ENCODE results near the gene TNFRSF18. TPM values are rescaled to one million over a fixed set of nuclear protein-coding genes. Genes with fewer than 3 reads are reported as not detected.
"Not testable (repeated sequence)": the region's sequence is repeated elsewhere in the genome, so short reads cannot be mapped to it uniquely, and the experiment has no call there.

TNFRSF18 gene
- polyA plus RNA-seq, 5 donors = 0.28 to 1.4 (median 0.93) TPM

DNA sequence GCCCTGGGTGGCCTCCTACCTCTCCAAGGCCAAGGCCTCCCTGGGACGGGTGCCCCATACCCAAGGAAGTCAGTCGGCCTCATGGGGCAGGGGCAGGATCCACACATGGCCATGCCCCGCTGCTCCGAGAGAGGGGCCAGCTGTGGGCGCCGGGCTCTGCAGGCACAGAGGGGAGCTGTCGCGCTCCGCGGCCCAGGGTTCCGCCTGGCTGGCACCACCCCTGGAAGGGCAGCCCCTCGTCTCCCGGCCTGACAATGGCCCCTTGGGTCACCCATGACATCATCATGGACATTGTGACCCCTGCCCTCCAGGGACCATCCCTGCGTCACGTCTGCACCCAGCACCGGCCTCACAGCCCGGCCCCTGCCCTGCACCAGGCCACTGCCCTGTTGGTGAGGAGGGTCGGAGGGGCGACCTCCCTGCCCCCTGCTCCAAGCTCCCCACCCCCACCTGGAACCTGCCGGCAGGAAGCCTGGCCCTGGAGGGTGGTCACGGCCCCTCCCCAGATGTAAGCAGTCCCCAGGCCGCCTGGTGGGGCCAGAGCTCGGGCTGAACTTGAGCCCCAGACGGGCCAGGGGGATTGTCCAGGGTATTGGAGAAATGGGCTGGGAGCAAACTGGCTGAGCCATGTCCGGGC, 26.9 kb downstream of the TNFRSF18 start:
- no peak for DNase-seq

DNA sequence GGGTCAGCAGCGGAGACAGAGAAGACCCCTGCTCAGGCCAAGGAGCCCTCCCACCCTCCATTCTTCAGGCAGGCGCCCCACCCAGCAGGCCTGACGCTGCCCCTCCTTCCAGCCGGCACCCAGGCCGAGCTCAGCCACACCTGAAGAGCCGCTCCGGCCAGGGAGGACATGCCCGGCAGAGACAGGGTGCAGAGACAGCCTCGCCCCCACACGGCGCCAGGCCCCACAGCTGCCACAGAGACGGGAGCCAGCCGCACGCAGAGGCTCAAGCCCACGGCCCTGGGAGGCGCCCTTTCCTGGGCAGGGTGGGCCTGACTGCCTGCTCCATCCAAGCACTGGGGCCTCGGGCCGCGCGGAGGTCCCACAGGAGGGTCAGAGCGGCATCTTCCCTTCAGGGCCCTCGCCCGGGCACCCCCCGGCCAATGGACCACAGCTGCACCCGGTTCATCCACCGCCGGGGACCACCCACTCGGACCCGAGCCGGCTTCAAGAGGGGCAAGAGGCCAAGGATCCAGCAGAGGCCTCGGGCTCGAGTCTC, 27.5 kb downstream of the TNFRSF18 start:
- no peak for DNase-seq

GRCh38 chr1:1177452-1178206, 28.8 kb downstream of the TNFRSF18 start:
- DNase-seq = no peak

- no peak for DNase-seq
Observed at GRCh38 chr1:1176931-1177330, 29.5 kb downstream of the TNFRSF18 start.

- not testable (repeated sequence) for DNase-seq
Observed at GRCh38 chr1:1176063-1176761, 30.2 kb downstream of the TNFRSF18 start.

GRCh38 chr1:1175221-1176062, 30.9 kb downstream of the TNFRSF18 start:
- no peak for DNase-seq

- peak in 1 of 2 donors; percentile 47 for DNase-seq
Observed at GRCh38 chr1:1173793-1174415, 32.5 kb downstream of the TNFRSF18 start, which contains the start of gene TTLL10. TTLL10 (plus strand) TSS chr1:1173880; CDS start chr1:1179216, 5,336 bp downstream.

DNA sequence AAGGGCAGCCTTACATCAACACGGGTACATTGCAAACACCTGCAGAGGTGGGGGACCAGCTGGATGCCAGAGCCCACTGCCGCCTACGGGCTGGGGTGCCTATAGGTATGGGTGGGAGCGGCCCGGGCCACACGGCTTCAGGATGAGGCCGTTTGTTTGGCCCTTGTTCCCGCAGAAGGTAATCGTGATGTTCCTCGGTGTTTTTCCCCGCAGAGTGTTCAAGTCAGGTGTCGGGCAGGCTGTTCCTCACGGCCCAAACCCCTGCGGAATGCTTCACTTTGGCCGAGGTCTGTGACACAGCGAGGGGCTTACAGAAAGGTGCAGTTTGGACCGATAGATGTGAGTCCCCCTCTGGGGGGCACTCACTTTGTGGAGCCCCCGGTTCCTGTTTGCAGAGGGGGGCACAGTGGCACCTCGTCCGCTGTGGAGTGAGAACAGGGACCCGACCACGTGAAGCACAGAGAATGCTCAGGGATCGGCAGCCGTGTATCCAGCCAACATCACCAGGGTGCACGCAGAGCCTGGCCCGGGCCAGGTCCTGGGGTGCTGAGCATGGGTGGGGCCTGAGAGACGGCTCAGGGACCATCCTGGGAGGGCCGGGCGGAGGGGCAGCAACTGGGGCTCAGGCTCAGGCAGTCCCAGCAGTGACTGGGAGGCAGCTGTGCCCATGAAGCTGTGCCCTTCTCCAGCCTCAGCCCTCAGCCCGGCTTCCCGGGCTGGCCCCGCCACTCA, 33.2 kb downstream of the TNFRSF18 start:
- no peak for DNase-seq

- no peak for DNase-seq
Observed at GRCh38 chr1:1171546-1172340, 34.6 kb downstream of the TNFRSF18 start.

- no peak for DNase-seq
Observed at GRCh38 chr1:1171161-1171545, 35.2 kb downstream of the TNFRSF18 start.

GRCh38 chr1:1170215-1171091, 35.9 kb downstream of the TNFRSF18 start:
- DNase-seq = no peak

- no peak for DNase-seq
Observed at GRCh38 chr1:1169429-1170214, 36.8 kb downstream of the TNFRSF18 start.

GRCh38 chr1:1168451-1169411, 37.7 kb downstream of the TNFRSF18 start:
- DNase-seq = no peak

GRCh38 chr1:1167841-1168450, 38.4 kb downstream of the TNFRSF18 start:
- no peak for DNase-seq

DNA sequence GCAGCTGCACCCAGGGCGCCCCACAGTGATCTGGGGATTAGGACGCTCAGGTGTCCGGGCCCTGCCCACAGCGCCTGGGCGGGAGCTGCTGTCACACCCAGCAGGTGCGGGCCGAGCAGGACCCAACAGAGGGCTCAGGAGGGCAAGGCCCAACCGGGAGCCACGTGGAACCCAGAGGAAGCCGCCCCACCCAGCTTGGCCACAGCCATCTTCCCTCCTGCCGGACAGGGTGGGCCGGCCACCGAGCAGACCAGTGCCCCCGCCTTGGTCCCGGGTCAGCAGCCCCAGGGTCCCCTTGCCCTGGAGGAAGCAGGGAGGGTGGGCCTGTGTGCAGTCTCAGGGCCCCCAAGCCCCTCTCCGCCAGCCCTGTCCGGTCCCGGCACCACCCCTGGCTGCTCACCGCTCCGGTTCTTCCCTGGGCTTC, 39.0 kb downstream of the TNFRSF18 start:
- no peak for DNase-seq

Measured in right lung (tissue), 5 donors.